Stimulated activated CD8-positive, alpha-beta memory T cell treated with anti-CD3 and anti-CD28 coated beads, Interleukin-15, amount 100 ng/mL, for 4 hours (primary cell): ENCODE data around the gene SPP1.

Experiments used
- DNase-seq, 2 donors: peaks; one replicate each; pipeline ENCODE4 v3.0.0-alpha.2; 2020; ENCODE audit warnings: low read depth in 2 of 2

The SPP1 gene

DNA sequence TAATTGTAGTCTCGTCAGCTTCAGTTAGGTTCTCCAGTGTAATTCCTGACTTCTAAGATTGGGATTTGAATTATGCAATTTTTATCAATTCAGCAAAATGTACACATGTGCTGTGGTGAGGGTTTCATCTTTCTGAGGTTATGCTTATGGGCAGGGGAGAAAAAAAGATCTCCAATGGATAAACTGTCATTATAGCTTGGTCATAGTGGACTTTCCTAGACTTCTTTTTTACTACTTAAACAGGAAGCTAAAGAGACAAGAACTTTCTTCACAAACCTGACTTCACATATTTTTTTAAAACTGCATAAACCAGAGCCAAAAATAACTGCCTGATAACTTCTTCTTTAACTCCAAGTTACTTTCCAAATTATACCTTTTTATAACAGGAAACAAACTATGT is 21.7 kb upstream of the SPP1 start:
- no peak for DNase-seq

DNA sequence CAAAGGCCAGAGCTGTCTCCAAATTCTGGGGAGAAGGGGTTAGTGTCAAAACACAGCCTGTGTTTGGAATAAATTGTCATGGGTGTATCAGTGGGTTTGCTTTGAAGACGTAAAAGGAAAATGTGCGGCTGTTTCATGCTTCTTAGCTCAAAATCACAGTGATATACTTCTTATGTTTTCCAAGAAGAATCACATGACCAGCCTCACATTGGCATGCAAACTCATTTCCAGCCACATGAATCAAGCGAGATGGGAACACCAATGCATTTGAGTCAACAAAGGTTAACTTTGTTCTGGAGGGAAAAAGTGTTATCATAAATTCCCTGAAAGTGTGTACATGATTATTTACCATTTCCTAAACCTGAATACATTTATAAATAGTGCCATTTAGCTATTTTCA is 19.0 kb upstream of the SPP1 start:
- no peak for DNase-seq

- no peak for DNase-seq
Measured at GRCh38 chr4:87957061-87957460, 18.5 kb upstream of the SPP1 start.

DNA sequence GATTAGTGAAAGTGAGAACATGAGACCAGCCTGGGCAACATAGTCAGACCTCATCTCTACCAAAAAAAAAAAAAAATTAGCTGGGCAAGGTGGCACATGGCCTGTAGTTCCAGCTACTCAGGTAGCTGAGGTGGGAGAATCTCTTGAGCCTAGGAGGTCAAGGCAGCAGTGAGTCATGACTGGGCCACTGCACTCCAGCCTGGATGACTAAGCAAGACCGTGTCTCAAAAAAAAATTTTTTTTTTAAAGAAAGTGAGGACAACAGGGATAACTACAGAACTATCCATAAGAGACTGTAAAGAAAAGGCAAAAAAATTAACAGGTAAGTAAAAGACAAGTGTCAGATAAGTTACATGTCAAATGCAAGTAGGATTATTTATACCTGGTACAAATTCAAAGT is 13.5 kb upstream of the SPP1 start:
- no peak for DNase-seq

DNA sequence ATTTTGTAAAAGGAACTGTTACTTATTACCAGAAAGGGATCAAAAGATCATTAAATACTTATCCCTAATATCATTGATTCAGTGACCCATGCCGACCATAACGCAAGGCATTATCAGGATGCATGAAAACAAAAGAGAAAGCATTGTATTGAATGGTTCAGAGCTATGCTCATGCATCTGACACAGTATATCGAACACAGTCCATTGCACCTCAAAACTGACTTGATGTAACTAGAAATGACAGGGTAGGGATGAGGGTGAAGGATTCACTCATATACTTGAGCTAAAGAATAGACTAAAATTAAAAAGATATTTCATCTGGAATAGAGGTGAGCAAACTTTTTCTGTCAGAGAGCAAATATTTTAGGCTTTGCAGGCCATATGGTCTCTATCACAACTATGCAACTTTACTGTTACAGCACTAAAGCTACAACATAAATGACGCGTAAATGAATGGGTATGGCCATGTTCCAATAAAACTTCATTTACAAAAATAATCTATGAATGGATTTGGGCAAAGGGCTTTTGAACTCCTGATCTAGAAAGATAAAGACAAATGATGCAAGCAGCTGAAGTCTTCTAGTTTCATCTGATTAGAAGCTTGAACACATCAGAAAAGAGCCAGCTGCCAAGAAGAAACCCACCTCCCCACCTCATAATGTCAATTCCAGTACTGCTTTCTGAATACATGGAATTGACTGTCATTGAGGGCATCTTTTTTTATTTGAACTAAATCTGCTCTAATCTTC is 12.9 kb upstream of the SPP1 start:
- DNase-seq = no peak

DNA sequence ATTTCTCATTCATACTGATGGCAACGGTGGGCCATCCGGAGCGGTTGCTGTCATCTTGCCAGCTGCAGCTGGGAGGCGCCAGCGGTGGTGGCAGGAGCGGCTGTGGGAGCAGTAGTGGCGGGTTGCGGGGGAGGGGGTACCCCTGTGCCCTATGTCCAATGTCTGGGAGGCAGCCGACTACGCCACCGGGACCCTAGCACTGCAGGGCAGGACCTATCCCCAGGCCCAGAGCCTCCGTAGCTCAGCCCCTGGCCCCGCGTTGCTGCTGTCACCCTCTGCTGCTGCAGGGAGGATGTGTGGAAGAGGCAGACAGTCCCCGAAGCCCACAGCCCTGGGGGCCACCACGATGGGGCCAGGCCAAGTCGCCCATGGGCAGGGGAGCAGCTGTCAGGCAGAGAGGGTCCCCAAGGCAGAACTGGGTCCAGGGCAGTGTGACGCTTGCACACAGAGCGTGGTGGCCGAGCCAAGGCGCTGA is 10.0 kb upstream of the SPP1 start:
- DNase-seq = no peak

GRCh38 chr4:87966095-87966496 is 9.4 kb upstream of the SPP1 start:
- DNase-seq = no peak

GRCh38 chr4:87967193-87967592 is 8.3 kb upstream of the SPP1 start:
- no peak for DNase-seq

- DNase-seq = no peak
Measured at GRCh38 chr4:87970121-87970520, 5.4 kb upstream of the SPP1 start.

DNA sequence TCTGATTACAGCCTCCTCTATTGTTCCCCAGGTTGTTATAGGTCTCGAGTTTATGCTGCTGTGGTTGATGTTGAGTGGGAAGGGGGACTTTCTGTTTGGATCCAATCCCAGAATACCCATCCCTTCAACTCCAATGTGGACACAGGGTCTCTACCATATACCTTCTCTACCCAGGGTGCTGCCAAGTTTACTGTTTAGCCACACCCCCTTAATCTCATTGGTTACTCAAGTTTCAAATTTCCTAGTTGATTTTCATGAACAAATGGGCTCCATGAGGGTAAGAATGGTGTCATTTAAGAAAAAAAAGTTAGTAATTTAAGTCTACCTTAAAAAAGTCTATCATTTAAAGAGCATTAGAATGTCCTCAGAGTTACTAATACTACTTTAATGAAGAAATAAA is 3.6 kb upstream of the SPP1 start:
- no peak for DNase-seq

GRCh38 chr4:87973283-87974169 is 2.0 kb upstream of the SPP1 start:
- no peak for DNase-seq

- DNase-seq = no peak
Measured at GRCh38 chr4:87974856-87975462, 555 bp upstream of the SPP1 start.

DNA sequence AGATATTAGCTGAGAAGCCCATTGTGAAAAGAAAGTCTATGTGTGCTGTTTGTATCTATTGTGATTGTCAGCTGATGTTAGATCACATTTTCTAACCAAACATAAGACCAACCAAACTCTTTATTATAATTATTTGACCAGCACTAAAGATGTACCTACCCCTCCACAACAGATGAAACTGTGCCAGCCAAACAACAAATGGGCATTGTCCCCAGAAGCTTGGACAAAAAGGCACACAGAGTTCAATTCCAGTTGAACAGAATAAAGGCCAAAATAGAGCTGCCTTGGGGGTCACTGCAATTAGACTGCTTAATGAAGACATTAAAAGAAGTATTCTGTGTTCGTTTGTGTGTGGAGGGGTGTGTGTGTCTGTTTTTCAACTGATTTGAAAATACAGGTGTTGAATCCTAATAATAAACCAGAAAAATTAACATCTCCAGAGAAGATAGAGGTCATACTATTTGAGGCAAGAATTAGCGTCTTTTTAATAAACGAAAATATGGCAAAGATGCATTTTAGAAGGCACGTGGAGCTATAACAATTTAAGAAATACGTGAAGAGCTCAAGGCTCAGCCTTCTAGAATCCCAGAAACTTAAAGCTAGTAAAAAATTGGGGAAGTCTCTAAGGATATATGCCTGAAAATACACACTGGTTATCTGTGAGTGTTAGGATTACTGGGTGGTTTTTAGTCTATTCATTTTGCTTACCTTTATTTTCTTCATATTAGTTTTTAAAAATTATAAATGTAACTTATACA is 2.2 kb downstream of the SPP1 start:
- no peak for DNase-seq

DNA sequence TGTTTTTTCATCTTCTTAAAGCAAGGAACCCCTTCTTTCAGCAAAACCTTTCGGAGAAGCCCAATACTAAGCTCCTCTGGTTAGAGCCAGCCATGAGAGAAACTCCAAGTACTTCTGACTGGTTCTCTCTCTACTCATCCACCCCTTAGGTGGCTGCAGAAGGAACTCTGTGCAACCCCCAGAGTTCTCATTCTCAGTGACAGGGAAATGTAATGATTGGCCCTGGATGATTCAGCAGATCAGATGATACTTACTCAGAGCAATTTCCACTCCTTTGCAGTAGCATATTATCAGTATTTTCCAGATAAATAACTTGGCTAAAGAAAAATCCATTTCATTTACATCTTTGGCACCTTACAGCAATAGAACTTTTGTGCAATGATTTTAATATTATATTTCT is 3.2 kb downstream of the SPP1 start:
- no peak for DNase-seq

GRCh38 chr4:87979810-87980209 is 4.3 kb downstream of the SPP1 start:
- no peak for DNase-seq

- DNase-seq = no peak
Measured at GRCh38 chr4:87981486-87981885, 6.0 kb downstream of the SPP1 start.

DNA sequence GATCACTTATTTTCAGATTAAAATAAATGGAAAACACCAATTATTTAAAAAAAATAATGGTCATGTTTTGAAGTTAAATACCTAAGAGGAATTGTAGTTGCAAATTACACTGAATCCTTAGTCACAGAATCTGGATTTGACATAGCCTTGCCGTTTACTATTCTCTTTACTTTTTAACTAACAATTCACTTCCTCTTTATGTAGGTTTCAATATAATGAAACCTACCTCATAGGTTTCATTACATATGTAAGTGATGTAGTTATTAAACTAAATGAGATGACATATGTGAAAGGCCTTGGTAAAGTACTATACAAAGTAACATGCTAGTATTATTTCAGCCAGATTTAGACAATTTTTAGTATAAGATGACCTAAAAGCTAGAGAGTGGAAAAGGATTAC is 6.5 kb downstream of the SPP1 start:
- DNase-seq = no peak

DNA sequence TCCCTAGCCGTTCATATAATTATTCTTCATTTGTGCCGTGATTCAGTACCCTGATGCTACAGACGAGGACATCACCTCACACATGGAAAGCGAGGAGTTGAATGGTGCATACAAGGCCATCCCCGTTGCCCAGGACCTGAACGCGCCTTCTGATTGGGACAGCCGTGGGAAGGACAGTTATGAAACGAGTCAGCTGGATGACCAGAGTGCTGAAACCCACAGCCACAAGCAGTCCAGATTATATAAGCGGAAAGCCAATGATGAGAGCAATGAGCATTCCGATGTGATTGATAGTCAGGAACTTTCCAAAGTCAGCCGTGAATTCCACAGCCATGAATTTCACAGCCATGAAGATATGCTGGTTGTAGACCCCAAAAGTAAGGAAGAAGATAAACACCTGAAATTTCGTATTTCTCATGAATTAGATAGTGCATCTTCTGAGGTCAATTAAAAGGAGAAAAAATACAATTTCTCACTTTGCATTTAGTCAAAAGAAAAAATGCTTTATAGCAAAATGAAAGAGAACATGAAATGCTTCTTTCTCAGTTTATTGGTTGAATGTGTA is 7.0 kb downstream of the SPP1 start:
- no peak for DNase-seq

DNA sequence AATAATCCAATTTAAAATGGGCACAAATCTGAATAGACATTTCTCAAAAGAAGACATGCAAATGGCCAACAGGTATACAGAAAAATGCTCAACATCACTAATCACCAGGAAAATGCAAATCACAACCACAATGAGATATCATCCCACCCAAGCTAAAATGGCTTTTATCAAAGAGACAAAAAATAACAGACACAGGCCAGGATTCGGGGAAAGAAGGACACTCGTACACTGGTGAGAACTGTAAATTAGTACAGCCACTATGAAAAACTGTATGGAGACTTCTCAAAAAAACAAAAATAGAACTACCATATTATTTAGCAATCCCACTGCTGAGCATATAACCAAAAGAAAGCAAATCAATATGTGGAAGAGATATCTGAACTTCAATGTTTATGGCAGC is 8.5 kb downstream of the SPP1 start:
- DNase-seq = no peak

DNA sequence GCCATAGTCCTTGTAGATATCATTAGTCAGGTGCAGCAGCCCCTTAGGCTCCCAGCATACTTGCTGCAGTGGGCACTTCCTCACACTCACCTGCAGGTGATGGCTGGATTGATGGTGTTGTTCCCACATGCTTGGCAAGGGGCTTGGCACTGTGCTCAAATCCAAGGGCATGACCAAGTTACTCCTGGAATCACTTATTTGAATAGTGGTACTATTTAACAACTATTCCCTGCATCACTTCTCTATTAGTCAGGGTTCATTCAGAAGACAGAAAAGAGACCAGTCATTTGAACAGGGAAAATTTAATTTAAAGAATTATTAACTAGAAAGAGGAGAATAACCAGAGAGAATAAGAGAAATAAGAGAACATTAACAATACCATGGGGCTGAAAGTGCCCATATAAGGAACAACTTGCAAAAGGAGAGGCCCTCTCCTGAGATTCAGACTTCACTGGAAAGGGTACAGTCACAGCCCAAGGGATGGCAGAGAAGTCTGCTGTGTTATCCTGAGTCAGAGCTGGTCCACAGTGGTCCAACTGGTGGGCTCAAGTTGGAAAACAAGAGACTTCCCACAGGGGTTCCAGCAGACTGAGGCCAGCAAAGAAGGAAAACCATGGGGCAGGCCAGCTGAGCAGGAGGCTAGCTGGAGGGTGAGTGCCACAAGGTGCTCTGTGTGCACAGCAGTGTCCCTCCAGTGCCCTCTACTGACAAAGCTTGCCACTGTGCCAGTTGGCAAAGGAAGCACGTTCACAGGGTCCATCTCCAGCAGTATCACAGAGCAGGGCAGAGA is 9.8 kb downstream of the SPP1 start:
- no peak for DNase-seq

DNA sequence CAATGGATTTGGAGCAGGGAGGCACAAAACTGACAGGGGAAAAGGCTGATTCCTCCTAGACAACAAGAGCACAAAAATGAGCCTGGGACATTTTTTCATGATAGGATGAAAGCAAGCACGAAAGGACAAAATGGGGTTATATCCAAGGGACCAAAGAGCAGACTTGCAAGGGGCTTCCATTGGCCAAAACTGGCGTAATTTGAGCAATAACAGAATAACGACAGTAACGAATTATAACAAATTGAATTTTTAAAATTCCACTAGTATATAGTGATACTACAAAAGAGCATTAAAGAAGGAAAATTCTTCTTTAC is 10.3 kb downstream of the SPP1 start:
- DNase-seq = no peak
